Thoracic aorta (tissue), 2 donors: ENCODE data around the gene CYB5R2. TPM values are rescaled to one million over a fixed set of nuclear protein-coding genes. Genes with fewer than 3 reads are reported as not detected.

Experiments used
- ATAC-seq: fragments of 150-250 bp; one replicate; pipeline ENCODE4 v1.8.0; 2017; ENCODE audit warnings: low read depth; ENCODE audit not compliant: insufficient number of reproducible peaks, low FRiP score
- DNase-seq: peaks from one replicate; pipeline ENCODE4 v3.0.0-alpha.2; 2020; ENCODE audit warnings: low spot score
- H3K27ac ChIP-seq, 2 donors: fragments of 200-600 bp; sonication (generic); 1 replicate in 1 of 2; 2 replicates in 1 of 2; pipeline ENCODE4 v1.5.1; 2016; ENCODE audit warnings: mild to moderate bottlenecking in 2 of 2, moderate library complexity in 2 of 2
- H3K27me3 ChIP-seq: fragments of 200-600 bp; sonication (generic); replicated peaks from 2 replicates; pipeline ENCODE4 v1.6.0; 2016; ENCODE audit warnings: mild to moderate bottlenecking; ENCODE audit not compliant: insufficient read depth
- H3K36me3 ChIP-seq: fragments of 200-600 bp; sonication (generic); one replicate; pipeline ENCODE4 v1.5.1; 2016
- H3K4me1 ChIP-seq, 2 donors: fragments of 200-600 bp; sonication (generic); 1 replicate in 1 of 2; 2 replicates in 1 of 2; pipeline versions ENCODE4 v1.5.1 to v1.6.0; 2016; ENCODE audit warnings: low read depth in 2 of 2, mild to moderate bottlenecking in 1 of 2; ENCODE audit not compliant: control insufficient read depth in 1 of 2
- H3K4me3 ChIP-seq: fragments of 200-600 bp; sonication (generic); 2 replicates; pipeline ENCODE4 v1.5.1; 2016; ENCODE audit warnings: mild to moderate bottlenecking
- H3K9me3 ChIP-seq: fragments of 200-600 bp; sonication (generic); 2 replicates; pipeline ENCODE4 v1.5.1; 2016
- CTCF ChIP-seq: fragments of 200-600 bp; sonication (generic); IDR thresholded peaks from one replicate; pipeline ENCODE4 v1.5.1; 2019; ENCODE audit warnings: antibody characterized with exemption
- total RNA-seq, 2 donors: library from RNA; depleted of rRNA; stranded (reverse); fragments of >200 nt; gene quantifications; one replicate each; pipeline versions ENCODE4 v1.1.0 to v1.2.3, GENCODE V29; 2016

CYB5R2 gene
- total RNA-seq, 2 donors from 2014 or later: 12.6 to 21.3 TPM

GRCh38 chr11:7670641-7671040 lies 2.7 kb downstream of the CYB5R2 start:
- Histone ChIP-seq H3K9me3 (no peaks in the 10 kb centered on the region), H3K27ac (no peak overlapping the region), H3K4me1 (peaks cover 5 to 20% of the 10 kb centered on the region in 2 donors), H3K36me3 (peaks cover 7% of the 10 kb centered on the region), H3K4me3 (no peak overlapping the region), H3K27me3 (no peaks in the 10 kb centered on the region)
- ATAC-seq (no peak), DNase-seq (no peak)
- no peak for TF ChIP-seq CTCF

- Histone ChIP-seq H3K4me3 (no peak overlapping the region), H3K9me3 (no peaks in the 10 kb centered on the region), H3K27me3 (no peaks in the 10 kb centered on the region), H3K4me1 (peaks cover 5 to 14% of the 10 kb centered on the region in 2 donors), H3K27ac (no peak overlapping the region), H3K36me3 (peaks cover 13% of the 10 kb centered on the region)
- no peak for ATAC-seq
- no peak for TF ChIP-seq CTCF
- DNase-seq: no peak
Observed at GRCh38 chr11:7668911-7669310, 4.4 kb downstream of the CYB5R2 start.

GRCh38 chr11:7668464-7668863 lies 4.8 kb downstream of the CYB5R2 start:
- Histone ChIP-seq H3K27ac (no peak overlapping the region), H3K36me3 (peaks cover 13% of the 10 kb centered on the region), H3K27me3 (no peaks in the 10 kb centered on the region), H3K4me1 (peaks cover 5 to 9% of the 10 kb centered on the region in 2 donors), H3K4me3 (no peak overlapping the region), H3K9me3 (no peaks in the 10 kb centered on the region)
- no peak for DNase-seq
- no peak for TF ChIP-seq CTCF
- ATAC-seq: no peak

- H3K4me3 ChIP-seq: no peak overlapping the region
- no peaks in the 10 kb centered on the region for H3K9me3 ChIP-seq
- peaks cover 13% of the 10 kb centered on the region for H3K36me3 ChIP-seq
- peaks cover 0 to 1% of the 10 kb centered on the region in 2 donors for H3K4me1 ChIP-seq
- no peak for TF ChIP-seq CTCF
- DNase-seq (no peak), ATAC-seq (no peak)
- H3K27ac ChIP-seq: no peak overlapping the region
- H3K27me3 ChIP-seq: no peaks in the 10 kb centered on the region
Observed at GRCh38 chr11:7667460-7667859, 5.8 kb downstream of the CYB5R2 start.

GRCh38 chr11:7666292-7666866 lies 6.9 kb downstream of the CYB5R2 start:
- Histone ChIP-seq H3K4me3 (no peak overlapping the region), H3K9me3 (no peaks in the 10 kb centered on the region), H3K27me3 (no peaks in the 10 kb centered on the region), H3K36me3 (peaks cover 13% of the 10 kb centered on the region), H3K4me1 (no peaks in the 10 kb centered on the region), H3K27ac (no peak overlapping the region)
- ATAC-seq (no peak), DNase-seq (no peak)
- no peak for TF ChIP-seq CTCF
